ENCODE data around the gene AKAP12.
"Not testable (repeated sequence)": the region's sequence is repeated elsewhere in the genome, so short reads cannot be mapped to it uniquely, and the experiment has no call there.

Gene AKAP12

GRCh38 chr6:151381722-151382121, 142.0 kb downstream of the AKAP12 start:
- Histone ChIP-seq H3K9me2 (replicated peaks; ENCODE audit: low read depth, low read length) (no peaks in the 10 kb centered on the region), H3K36me3 (ENCODE audit: insufficient read depth, low read length) (no peaks in the 10 kb centered on the region), H3K79me2 (ENCODE audit: insufficient read depth, low read length) (peaks cover 55% of the 10 kb centered on the region), H3K27me3 (ENCODE audit: insufficient read depth, low read length, poor library complexity, severe bottlenecking) (no peaks in the 10 kb centered on the region), H3K4me1 (ENCODE audit: insufficient read depth, low read length, poor library complexity, severe bottlenecking) (peaks cover 19% of the 10 kb centered on the region), H3F3A (ENCODE audit: low read depth) (no peaks in the 10 kb centered on the region), H3K9ac (ENCODE audit: low read depth, low read length, poor library complexity, severe bottlenecking) (no peak overlapping the region), H3K9me3 (ENCODE audit: insufficient read depth, low read depth, low read length) (no peaks in the 10 kb centered on the region), H4K20me1 (ENCODE audit: insufficient read depth, low read length, poor library complexity, severe bottlenecking) (peaks cover 26% of the 10 kb centered on the region), H2AFZ (ENCODE audit: low read length) (no peak overlapping the region), H3K4me2 (ENCODE audit: low read depth, low read length, poor library complexity, severe bottlenecking) (no peak overlapping the region), H3K4me3 (ENCODE audit: low read length, poor library complexity, severe bottlenecking) (no peak overlapping the region)
- TF ChIP-seq EZH2phosphoT487 (IDR thresholded peaks at IDR 0.05; ENCODE audit: borderline replicate concordance): no peak
- no peak for TF ChIP-seq CTCF (conservative IDR thresholded peaks at IDR 0.05; ENCODE audit: low read length)

- not testable (repeated sequence) for H3K4me3 ChIP-seq (ENCODE audit: low read length, poor library complexity, severe bottlenecking); H3F3A ChIP-seq (ENCODE audit: low read depth); H2AFZ ChIP-seq (ENCODE audit: low read length); H3K9me2 ChIP-seq (replicated peaks; ENCODE audit: low read depth, low read length); H3K9me3 ChIP-seq (ENCODE audit: insufficient read depth, low read depth, low read length); H3K9ac ChIP-seq (ENCODE audit: low read depth, low read length, poor library complexity, severe bottlenecking); H3K36me3 ChIP-seq (ENCODE audit: insufficient read depth, low read length); H3K27me3 ChIP-seq (ENCODE audit: insufficient read depth, low read length, poor library complexity, severe bottlenecking); H3K4me2 ChIP-seq (ENCODE audit: low read depth, low read length, poor library complexity, severe bottlenecking)
- peaks cover 62% of the 10 kb centered on the region for H3K79me2 ChIP-seq (ENCODE audit: insufficient read depth, low read length)
- H3K4me1 ChIP-seq (ENCODE audit: insufficient read depth, low read length, poor library complexity, severe bottlenecking): peaks cover 18% of the 10 kb centered on the region
- peaks cover 24% of the 10 kb centered on the region for H4K20me1 ChIP-seq (ENCODE audit: insufficient read depth, low read length, poor library complexity, severe bottlenecking)
Observed at GRCh38 chr6:151382631-151383030, 142.9 kb downstream of the AKAP12 start.

GRCh38 chr6:151384151-151384550, 144.4 kb downstream of the AKAP12 start:
- peaks cover 76% of the 10 kb centered on the region for H3K79me2 ChIP-seq (ENCODE audit: insufficient read depth, low read length)
- peaks cover 11% of the 10 kb centered on the region for H4K20me1 ChIP-seq (ENCODE audit: insufficient read depth, low read length, poor library complexity, severe bottlenecking)
- H3K9me2 ChIP-seq (replicated peaks; ENCODE audit: low read depth, low read length): no peaks in the 10 kb centered on the region
- H3F3A ChIP-seq (ENCODE audit: low read depth): no peaks in the 10 kb centered on the region
- no peaks in the 10 kb centered on the region for H3K9me3 ChIP-seq (ENCODE audit: insufficient read depth, low read depth, low read length)
- H3K9ac ChIP-seq (ENCODE audit: low read depth, low read length, poor library complexity, severe bottlenecking): no peak overlapping the region
- no peak overlapping the region for H3K4me3 ChIP-seq (ENCODE audit: low read length, poor library complexity, severe bottlenecking)
- no peaks in the 10 kb centered on the region for H3K27me3 ChIP-seq (ENCODE audit: insufficient read depth, low read length, poor library complexity, severe bottlenecking)
- H2AFZ ChIP-seq (ENCODE audit: low read length): no peak overlapping the region
- no peak overlapping the region for H3K4me2 ChIP-seq (ENCODE audit: low read depth, low read length, poor library complexity, severe bottlenecking)
- peaks cover 28% of the 10 kb centered on the region for H3K4me1 ChIP-seq (ENCODE audit: insufficient read depth, low read length, poor library complexity, severe bottlenecking)
- no peaks in the 10 kb centered on the region for H3K36me3 ChIP-seq (ENCODE audit: insufficient read depth, low read length)
- TF ChIP-seq EZH2phosphoT487 (IDR thresholded peaks at IDR 0.05; ENCODE audit: borderline replicate concordance): no peak
- no peak for TF ChIP-seq CTCF (conservative IDR thresholded peaks at IDR 0.05; ENCODE audit: low read length)

GRCh38 chr6:151385177-151385576, 145.4 kb downstream of the AKAP12 start:
- H3K4me2 ChIP-seq (ENCODE audit: low read depth, low read length, poor library complexity, severe bottlenecking): peak overlapping the region; percentile 39
- H3K79me2 ChIP-seq (ENCODE audit: insufficient read depth, low read length): peaks cover 70% of the 10 kb centered on the region
- no peak for TF ChIP-seq CTCF (conservative IDR thresholded peaks at IDR 0.05; ENCODE audit: low read length)
- H3K27me3 ChIP-seq (ENCODE audit: insufficient read depth, low read length, poor library complexity, severe bottlenecking): no peaks in the 10 kb centered on the region
- H3F3A ChIP-seq (ENCODE audit: low read depth): peaks cover 8% of the 10 kb centered on the region
- no peaks in the 10 kb centered on the region for H3K9me3 ChIP-seq (ENCODE audit: insufficient read depth, low read depth, low read length)
- peaks cover 9% of the 10 kb centered on the region for H4K20me1 ChIP-seq (ENCODE audit: insufficient read depth, low read length, poor library complexity, severe bottlenecking)
- peaks cover 24% of the 10 kb centered on the region for H3K4me1 ChIP-seq (ENCODE audit: insufficient read depth, low read length, poor library complexity, severe bottlenecking)
- no peaks in the 10 kb centered on the region for H3K9me2 ChIP-seq (replicated peaks; ENCODE audit: low read depth, low read length)
- no peak overlapping the region for H3K9ac ChIP-seq (ENCODE audit: low read depth, low read length, poor library complexity, severe bottlenecking)
- H3K4me3 ChIP-seq (ENCODE audit: low read length, poor library complexity, severe bottlenecking): no peak overlapping the region
- no peak overlapping the region for H2AFZ ChIP-seq (ENCODE audit: low read length)
- H3K36me3 ChIP-seq (ENCODE audit: insufficient read depth, low read length): no peaks in the 10 kb centered on the region

Measured in Loucy (cell line).